ENCODE data around the gene TRIM41. TPM values are rescaled to one million over a fixed set of nuclear protein-coding genes. Genes with fewer than 3 reads are reported as not detected.

Gene TRIM41
- total and polyA plus RNA-seq, 2 of the 13 experiments (the other 11 are each of a cell fraction or from before 2014, with no cell fraction given): 10.2 to 16.7 TPM

GRCh38 chr5:181187500-181188213 is 35.4 kb upstream of the TRIM41 start (continued):
- TF ChIP-seq, protein P1, sequence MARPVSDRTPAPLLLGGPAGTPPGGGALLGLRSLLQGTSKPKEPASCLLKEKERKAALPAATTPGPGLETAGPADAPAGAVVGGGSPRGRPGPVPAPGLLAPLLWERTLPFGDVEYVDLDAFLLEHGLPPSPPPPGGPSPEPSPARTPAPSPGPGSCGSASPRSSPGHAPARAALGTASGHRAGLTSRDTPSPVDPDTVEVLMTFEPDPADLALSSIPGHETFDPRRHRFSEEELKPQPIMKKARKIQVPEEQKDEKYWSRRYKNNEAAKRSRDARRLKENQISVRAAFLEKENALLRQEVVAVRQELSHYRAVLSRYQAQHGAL (CRISPR knock-in tag; IDR thresholded peaks at IDR 0.05; ENCODE audit: not compliant biosample characterization): peak; percentile 27
- TF ChIP-seq NR2F2 (IDR thresholded peaks at IDR 0.05; ENCODE audit: borderline replicate concordance, low read depth) (peak; percentile 51; the same call in 1 of the 2 replicates), PRPF4 (IDR thresholded peaks at IDR 0.05; ENCODE audit: low read depth, low read length, poor library complexity, severe bottlenecking) (peak; percentile 81), PAX8 (CRISPR knock-in tag; IDR thresholded peaks at IDR 0.05; ENCODE audit: borderline replicate concordance) (no peak), KDM4B (CRISPR knock-in tag; IDR thresholded peaks at IDR 0.05) (peak; percentile 53; the same call in 1 of the 2 replicates), FOSL1 (CRISPR knock-in tag; IDR thresholded peaks at IDR 0.05; ENCODE audit: borderline replicate concordance) (no peak; the same call in 1 of the 2 replicates), STAT5B (CRISPR knock-in tag; IDR thresholded peaks at IDR 0.05) (no peak), TMF1 (CRISPR knock-in tag; IDR thresholded peaks at IDR 0.05; ENCODE audit: low read depth) (peak; percentile 49; the same call in 1 of the 2 replicates), PAWR (CRISPR knock-in tag; IDR thresholded peaks at IDR 0.05; ENCODE audit: borderline replicate concordance) (peak; percentile 88; the same call in 1 of the 2 replicates), ONECUT2 (CRISPR knock-in tag; IDR thresholded peaks at IDR 0.05) (no peak), ATAD3A (CRISPR knock-in tag; IDR thresholded peaks at IDR 0.05) (no peak), RAD21 (CRISPR knock-in tag; IDR thresholded peaks at IDR 0.05) (no peak), ZNF816 (CRISPR knock-in tag; IDR thresholded peaks at IDR 0.05; ENCODE audit: borderline replicate concordance) (peak; percentile 64; the same call in 1 of the 2 replicates), ZNF563 (CRISPR knock-in tag; IDR thresholded peaks at IDR 0.05) (no peak), UBTF (CRISPR knock-in tag; IDR thresholded peaks at IDR 0.05) (peak; percentile 76), ATF7 (IDR thresholded peaks at IDR 0.05) (no peak), ATF7 (CRISPR knock-in tag; IDR thresholded peaks at IDR 0.05) (no peak; the same call in 1 of the 2 replicates), ZNF710 (CRISPR knock-in tag; IDR thresholded peaks at IDR 0.05; ENCODE audit: borderline replicate concordance) (peak; percentile 58; the same call in 1 of the 2 replicates), SMYD3 (CRISPR knock-in tag; IDR thresholded peaks at IDR 0.05) (no peak; the same call in 1 of the 2 replicates), ZNF614 (CRISPR knock-in tag; IDR thresholded peaks at IDR 0.05; ENCODE audit: borderline replicate concordance) (peak; percentile 61; the same call in 1 of the 2 replicates), GATAD1 (CRISPR knock-in tag; IDR thresholded peaks at IDR 0.05) (peak; percentile 45), SALL2 (CRISPR knock-in tag; IDR thresholded peaks at IDR 0.05) (peak; percentile 65; the same call in 1 of the 2 replicates)
- TF ChIP-seq, protein P2, sequence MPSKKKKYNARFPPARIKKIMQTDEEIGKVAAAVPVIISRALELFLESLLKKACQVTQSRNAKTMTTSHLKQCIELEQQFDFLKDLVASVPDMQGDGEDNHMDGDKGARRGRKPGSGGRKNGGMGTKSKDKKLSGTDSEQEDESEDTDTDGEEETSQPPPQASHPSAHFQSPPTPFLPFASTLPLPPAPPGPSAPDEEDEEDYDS (CRISPR knock-in tag; IDR thresholded peaks at IDR 0.05): 0 out of 2 replicates have a peak, but pooled peaks have one; percentile 30
